D721Med (cell line): ENCODE data around the gene CASP2.

Source experiments
- DNase-seq: peaks from one replicate; pipeline ENCODE4 v3.0.0; 2011; ENCODE audit warnings: low spot score; ENCODE audit not compliant: insufficient read length
- FAIRE-seq: peaks from 2 replicates; lab custom pipeline; 2011; peaks lifted over from hg19 to GRCh38; lab: Jason Lieb, UNC
- TF ChIP-seq, protein P1 (sequence below): IDR thresholded peaks from 2 replicates; pipeline ENCODE4 v1.5.1; 2012; ENCODE audit warnings: mild to moderate bottlenecking, control low read depth; ENCODE audit not compliant: insufficient read depth; ENCODE audit errors: missing control alignments

CASP2 gene

DNA sequence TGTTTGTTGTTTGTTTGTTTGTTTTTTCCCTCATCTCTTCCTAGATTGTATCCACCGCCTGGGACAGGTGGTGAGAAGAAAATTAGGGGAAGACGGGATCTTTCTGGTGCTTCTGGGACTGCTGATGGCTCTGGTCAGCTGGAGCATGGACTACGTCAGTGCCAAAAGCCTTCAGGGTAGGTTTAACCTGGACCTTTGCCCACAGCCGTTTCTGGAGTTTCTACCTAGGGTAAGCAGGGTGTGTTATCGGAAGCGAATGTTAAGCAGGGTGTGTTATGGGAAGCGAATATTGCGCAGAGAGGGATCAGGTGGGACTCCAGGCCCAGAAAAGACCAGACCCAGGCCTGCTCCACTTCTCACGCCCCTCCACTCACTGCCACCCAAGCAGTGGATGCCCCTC is 32.5 kb downstream of the CASP2 start:
- DNase-seq, result no peak
- TF ChIP-seq, protein P1, sequence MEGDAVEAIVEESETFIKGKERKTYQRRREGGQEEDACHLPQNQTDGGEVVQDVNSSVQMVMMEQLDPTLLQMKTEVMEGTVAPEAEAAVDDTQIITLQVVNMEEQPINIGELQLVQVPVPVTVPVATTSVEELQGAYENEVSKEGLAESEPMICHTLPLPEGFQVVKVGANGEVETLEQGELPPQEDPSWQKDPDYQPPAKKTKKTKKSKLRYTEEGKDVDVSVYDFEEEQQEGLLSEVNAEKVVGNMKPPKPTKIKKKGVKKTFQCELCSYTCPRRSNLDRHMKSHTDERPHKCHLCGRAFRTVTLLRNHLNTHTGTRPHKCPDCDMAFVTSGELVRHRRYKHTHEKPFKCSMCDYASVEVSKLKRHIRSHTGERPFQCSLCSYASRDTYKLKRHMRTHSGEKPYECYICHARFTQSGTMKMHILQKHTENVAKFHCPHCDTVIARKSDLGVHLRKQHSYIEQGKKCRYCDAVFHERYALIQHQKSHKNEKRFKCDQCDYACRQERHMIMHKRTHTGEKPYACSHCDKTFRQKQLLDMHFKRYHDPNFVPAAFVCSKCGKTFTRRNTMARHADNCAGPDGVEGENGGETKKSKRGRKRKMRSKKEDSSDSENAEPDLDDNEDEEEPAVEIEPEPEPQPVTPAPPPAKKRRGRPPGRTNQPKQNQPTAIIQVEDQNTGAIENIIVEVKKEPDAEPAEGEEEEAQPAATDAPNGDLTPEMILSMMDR, result no peak
- no peak for FAIRE-seq

DNA sequence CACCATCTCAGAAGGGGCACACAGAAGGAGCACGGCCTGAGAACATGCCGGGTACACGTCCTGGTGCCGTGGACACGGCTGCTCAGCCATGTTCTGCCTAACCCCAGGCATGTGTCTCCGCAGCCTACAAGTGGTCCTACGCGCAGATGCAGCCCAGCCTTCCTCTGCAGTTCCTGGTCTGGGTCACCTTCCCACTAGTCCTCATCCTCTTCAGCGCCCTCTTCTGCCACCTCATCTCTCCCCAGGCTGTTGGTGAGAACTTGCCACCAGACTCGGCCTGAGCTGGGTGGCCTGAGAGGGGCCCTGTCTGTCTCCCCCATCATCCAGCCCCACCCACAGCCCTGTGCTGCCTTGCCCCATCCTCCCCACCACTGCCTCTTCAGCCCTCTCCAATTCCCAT is 33.1 kb downstream of the CASP2 start:
- DNase-seq, result no peak
- no peak for FAIRE-seq
- TF ChIP-seq, protein P1, result no peak

DNA sequence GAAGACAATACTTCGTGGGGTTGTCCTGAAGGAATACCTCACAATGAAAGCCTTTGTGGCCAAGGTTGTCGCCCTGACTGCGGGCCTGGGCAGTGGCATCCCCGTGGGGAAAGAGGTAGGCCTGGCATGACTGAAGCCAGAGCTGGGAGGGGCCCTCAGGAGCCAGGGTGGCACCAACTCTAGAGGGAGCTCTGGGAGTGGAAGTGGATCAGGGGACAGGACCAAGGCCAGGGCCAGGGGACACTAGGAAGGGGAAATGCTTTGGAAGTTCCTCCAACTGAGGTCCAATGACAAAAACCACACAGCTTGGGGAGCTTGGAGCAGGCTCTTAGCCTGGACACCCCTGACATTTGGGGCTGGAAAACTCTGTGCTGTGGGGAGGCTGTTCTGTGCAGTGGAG is 33.6 kb downstream of the CASP2 start:
- no peak for FAIRE-seq
- no peak for DNase-seq
- TF ChIP-seq, protein P1, result no peak

DNA sequence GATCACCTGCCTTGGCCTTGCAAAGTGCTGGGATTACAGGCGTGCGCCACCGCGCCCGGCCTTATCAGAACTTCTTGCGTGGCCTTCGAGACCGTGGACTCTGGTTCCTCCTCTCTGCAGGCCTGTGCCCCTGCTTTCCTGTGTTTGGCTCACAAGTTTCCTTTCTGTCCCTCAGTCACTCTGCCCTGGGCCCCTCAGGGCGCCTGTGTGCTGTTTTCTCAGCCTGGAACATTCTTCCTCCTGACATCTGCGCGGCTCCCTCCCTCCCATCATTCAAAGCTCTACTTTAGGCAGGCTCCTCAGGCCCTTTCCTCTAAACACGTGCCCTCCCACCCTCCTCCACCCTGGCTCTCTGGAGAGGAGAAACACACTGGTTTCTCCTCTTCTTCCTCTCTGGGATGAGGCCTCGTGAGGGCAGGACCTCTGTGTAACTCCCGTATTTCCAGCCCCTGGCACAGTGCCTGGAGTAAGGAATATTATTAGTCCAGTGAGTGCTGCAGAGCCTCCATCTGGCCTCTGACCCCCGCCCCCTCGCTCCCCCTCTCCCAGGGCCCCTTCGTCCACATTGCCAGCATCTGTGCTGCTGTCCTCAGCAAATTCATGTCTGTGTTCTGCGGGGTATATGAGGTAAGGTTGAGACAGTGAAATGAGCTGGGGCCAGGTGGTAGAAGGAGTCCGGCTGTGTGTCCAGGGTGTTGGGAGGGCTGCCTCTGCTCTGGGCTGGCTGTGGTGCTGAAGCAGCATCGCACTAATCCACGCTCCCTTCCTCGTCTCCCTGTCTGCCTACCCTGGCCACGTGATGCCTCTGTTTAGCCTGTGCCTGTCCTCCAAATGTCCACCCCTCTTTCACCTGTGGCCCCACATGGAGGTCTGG is 34.8 kb downstream of the CASP2 start:
- TF ChIP-seq, protein P1, result no peak
- DNase-seq, result no peak
- FAIRE-seq, result no peak

DNA sequence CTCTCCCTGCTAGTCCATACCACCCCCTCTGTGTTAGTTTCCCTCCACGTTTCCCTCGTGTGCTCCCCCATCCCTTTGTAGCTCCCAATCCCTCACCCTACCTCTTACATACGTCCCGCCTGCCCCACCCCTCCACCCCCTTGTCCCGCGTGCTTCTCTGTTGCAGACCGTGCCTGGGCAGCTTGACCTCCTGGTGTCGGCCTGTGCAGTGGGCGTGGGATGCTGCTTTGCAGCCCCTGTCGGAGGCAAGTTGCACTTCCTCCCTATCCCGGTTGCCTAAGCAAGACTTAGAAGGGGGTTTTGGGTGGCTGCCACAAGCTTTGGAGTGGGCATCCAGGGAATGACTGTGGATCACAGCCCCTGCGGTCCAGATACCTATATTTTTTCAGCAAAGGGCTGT is 35.5 kb downstream of the CASP2 start:
- TF ChIP-seq, protein P1, result no peak
- no peak for DNase-seq
- FAIRE-seq, result no peak

DNA sequence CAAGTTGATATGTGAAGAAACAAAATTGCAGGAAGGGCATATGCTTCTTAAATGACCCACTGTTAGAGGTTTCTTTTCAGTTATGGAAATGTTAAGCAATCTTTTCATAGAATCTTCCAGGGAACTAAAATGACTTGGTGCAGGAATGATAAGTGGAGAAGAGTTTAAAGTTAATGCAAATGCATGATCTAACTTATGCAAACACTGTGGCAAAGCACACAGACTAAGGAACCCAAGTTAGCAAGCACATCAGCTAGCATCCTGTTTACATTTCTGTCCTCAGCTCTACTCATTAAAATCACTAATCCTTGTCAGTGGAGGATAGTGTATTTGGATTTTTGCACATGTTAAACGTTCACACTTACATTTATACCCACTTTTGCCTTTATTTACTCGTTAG is 37.1 kb downstream of the CASP2 start:
- TF ChIP-seq, protein P1, result no peak
- DNase-seq (no peak), FAIRE-seq (no peak)

DNA sequence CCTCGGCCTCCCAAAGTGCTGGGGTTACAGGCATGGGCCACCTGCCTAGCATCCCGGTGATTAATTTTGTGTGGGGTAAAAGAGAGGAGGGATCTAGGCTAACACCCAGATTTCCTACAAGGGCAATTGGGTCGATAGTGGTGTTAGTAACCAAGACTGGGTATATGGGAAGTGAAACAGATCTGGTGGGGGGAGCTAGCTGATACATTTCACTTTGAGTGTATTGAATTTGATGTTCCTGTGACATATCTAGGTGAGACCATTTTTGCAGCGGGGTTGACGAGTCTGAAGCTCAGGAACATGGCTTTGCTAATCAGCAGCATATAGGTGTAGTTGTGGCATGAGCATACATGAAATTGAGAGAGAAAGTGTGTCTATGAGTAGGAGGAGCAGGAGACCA is 39.8 kb downstream of the CASP2 start:
- no peak for FAIRE-seq
- no peak for DNase-seq
- TF ChIP-seq, protein P1, result no peak
